Effector memory CD4-positive, alpha-beta T cell (primary cell): ENCODE data around the gene CTNNA2.

ENCODE experiments used
- DNase-seq, 3 donors: peaks; one replicate each; pipeline ENCODE4 v3.0.0-alpha.2; 2020
- H3K27ac ChIP-seq: 2 replicates; pipeline ENCODE4 v1.7.0; 2013; ENCODE audit warnings: mild to moderate bottlenecking, low read length, moderate library complexity; ENCODE audit not compliant: insufficient read depth, poor library complexity, severe bottlenecking
- H3K27me3 ChIP-seq: replicated peaks from 2 replicates; pipeline ENCODE4 v1.7.0; 2013; ENCODE audit warnings: mild to moderate bottlenecking, low read length; ENCODE audit not compliant: insufficient read depth, control insufficient read depth, poor library complexity, severe bottlenecking
- H3K36me3 ChIP-seq: 2 replicates; pipeline ENCODE4 v1.7.0; 2013; ENCODE audit warnings: mild to moderate bottlenecking, low read length, moderate library complexity; ENCODE audit not compliant: control insufficient read depth, insufficient read depth
- H3K4me1 ChIP-seq: 2 replicates; pipeline ENCODE4 v1.7.0; 2013; ENCODE audit warnings: low read length, mild to moderate bottlenecking; ENCODE audit not compliant: control insufficient read depth, insufficient read depth, poor library complexity, severe bottlenecking
- H3K4me3 ChIP-seq: 2 replicates; pipeline ENCODE4 v1.7.0; 2013; ENCODE audit warnings: low read length, low read depth, mild to moderate bottlenecking; ENCODE audit not compliant: insufficient read depth, poor library complexity, severe bottlenecking
- H3K9me3 ChIP-seq: 2 replicates; pipeline ENCODE4 v1.7.0; 2013; ENCODE audit warnings: mild to moderate bottlenecking, low read length, moderate library complexity; ENCODE audit not compliant: control insufficient read depth

Gene CTNNA2

DNA sequence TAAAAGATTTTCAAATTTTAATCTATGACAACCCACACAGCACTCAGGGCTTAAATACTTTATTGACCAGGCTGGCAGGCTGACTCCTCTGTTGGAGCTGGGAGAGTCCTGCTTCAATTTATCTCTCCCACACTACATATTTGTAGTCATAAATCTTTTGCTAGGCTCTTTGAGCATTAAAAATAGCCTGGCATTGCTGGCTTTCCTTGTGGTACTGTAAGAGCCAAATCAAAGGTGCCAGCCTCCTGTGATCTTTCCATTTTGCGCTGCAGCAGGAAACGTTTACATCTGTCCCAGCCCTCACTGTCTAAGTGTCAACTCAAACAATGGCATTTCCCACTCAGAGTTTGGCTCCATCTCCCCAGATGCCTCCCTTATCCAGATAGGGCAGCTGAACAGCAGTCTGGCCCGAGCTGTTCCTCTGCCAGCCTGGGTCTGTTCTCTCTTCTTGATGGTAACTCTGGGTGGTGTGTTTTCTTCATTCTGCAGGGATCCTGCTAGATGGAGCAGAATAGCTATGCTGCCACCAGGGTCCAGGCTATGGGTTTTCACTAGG, 729.6 kb downstream of the CTNNA2 start:
- Histone ChIP-seq H3K27ac (no peak overlapping the region), H3K27me3 (no peaks in the 10 kb centered on the region), H3K4me3 (no peak overlapping the region), H3K36me3 (no peaks in the 10 kb centered on the region), H3K9me3 (no peaks in the 10 kb centered on the region), H3K4me1 (no peaks in the 10 kb centered on the region)
- DNase-seq = no peak

DNA sequence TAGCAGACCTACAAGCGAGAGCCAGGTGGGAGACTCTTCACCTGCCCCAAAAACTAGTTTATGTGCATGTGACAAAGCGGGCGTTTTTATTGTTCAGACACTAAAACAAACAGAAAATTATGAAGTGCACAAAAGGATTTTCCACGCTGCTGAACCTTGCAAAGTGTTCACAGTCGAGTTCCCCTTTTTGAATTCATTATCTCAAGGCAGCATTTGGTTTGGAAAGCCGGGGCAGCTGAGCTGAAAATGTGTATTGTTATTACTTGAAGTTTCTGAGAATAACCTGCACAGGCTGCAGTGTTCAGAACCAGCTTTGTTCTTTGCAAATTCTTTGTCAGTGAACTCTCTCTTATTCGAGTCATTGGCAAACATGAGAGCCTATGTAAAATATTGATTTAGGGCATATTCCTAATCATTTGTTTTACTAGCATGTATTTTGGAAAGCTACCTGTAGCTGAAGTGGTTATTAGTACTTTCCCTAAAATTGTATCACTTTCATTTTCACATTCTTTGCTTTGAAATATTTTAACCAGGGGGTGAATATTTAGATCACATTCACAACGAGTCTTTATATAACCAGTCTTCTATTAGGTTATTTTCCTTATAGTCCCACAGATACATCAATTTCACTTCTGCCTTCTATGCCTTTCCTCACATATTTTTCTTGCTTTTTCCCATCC, 732.2 kb downstream of the CTNNA2 start:
- no peaks in the 10 kb centered on the region for H3K9me3 ChIP-seq
- no peak overlapping the region for H3K4me3 ChIP-seq
- DNase-seq = no peak
- H3K27ac ChIP-seq = no peak overlapping the region
- no peaks in the 10 kb centered on the region for H3K4me1 ChIP-seq
- no peaks in the 10 kb centered on the region for H3K27me3 ChIP-seq
- no peaks in the 10 kb centered on the region for H3K36me3 ChIP-seq

DNA sequence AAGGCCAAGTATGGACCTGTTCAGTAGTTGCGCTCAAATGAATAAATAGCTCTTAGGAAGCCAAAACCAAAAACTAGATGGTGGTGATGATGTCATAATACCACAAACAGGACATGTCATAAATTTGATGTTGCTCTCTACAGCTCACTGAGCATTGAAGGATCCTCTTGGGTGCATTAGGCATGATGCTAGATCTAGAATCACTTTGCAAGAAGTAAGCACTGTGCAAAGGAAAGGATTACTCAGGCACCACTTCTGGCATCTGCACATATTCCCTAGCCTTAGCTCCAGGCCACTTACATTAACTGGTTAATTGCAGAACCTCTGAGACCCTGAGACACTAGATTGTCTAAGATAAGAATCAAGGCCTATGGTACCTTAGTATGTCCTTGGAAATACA, 733.7 kb downstream of the CTNNA2 start:
- H3K9me3 ChIP-seq = no peaks in the 10 kb centered on the region
- H3K4me1 ChIP-seq = no peaks in the 10 kb centered on the region
- no peak overlapping the region for H3K4me3 ChIP-seq
- H3K27me3 ChIP-seq = no peaks in the 10 kb centered on the region
- H3K27ac ChIP-seq = no peak overlapping the region
- no peaks in the 10 kb centered on the region for H3K36me3 ChIP-seq
- DNase-seq = no peak

DNA sequence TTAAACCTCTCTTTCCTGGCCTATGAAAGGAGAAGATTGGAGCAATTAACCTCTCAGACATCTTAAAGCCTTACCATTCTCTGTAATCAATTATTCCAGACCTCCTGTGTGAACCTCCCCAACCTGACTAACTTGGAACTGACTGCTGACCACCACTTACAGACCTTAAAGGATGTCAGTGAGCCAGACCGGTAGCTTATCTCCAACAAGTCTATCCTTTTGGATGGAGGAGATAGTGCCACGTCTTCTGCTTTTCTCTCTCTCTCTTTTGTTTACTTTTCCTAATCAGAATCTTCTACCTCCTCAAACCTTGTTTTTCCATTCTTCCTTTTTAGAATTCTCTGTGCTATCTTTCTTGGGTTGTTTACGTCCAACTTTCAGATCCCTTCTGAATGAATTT, 734.5 kb downstream of the CTNNA2 start:
- DNase-seq = no peak
- H3K9me3 ChIP-seq = no peaks in the 10 kb centered on the region

DNA sequence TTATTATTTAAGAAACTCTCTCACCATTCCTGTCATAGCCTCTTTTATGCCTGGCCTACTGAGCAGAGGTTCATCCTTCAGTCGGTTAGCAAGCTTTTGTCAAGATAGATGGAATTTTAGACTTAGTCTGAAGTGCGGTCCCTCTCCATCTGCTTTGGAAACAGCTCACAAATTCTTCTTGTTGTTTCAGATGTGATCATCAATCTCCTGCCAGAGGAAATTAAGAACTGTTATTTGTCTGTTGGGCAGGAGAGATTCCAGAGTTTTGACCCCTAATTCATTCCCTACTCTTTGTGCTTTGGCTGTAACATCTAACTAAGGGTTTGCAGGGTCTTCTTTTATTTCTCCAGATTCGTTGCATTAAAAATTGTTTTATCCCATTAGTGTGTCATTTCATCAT, 735.3 kb downstream of the CTNNA2 start:
- Histone ChIP-seq H3K4me3 (no peak overlapping the region), H3K4me1 (no peaks in the 10 kb centered on the region), H3K9me3 (no peaks in the 10 kb centered on the region), H3K27me3 (no peaks in the 10 kb centered on the region), H3K27ac (no peak overlapping the region), H3K36me3 (no peaks in the 10 kb centered on the region)
- DNase-seq = no peak

More for the DNA sequence above, 734.5 kb downstream of the CTNNA2 start:
- no peak overlapping the region for H3K4me3 ChIP-seq
- no peaks in the 10 kb centered on the region for H3K4me1 ChIP-seq
- no peaks in the 10 kb centered on the region for H3K36me3 ChIP-seq
- no peak overlapping the region for H3K27ac ChIP-seq
- no peaks in the 10 kb centered on the region for H3K27me3 ChIP-seq

DNA sequence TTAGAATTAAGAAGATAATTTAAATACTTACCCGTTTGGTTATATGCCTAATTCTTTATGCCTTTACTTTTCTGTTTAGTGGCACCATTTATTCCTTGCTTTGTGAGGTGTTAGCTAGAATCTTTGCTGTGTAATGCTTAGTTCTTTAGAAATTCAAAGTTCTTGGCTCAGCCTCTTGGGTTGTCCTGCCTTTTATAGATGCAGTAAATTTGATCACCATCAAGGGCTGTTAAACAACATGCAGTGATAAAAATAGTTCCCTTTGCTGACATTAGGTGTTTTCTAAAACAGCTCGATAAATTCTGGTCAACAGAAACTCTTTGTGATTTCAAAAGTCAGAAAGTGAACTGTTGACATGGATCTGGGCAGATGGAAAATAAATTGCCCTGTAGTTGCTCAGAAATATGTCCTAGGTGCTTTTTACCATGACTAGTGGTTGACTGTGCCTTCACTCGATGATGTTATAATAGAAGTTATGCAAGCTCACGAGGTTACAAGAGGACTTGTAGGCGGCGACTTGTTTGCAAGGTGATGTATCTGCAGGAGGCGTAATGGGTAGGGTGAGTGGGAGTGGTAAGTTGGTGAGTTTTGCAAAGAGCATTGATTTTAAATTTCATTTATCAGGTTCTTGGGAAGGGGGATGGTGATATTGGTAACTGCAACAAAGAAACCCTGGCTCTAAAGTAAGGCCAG, 739.6 kb downstream of the CTNNA2 start:
- H3K36me3 ChIP-seq = no peaks in the 10 kb centered on the region
- no peak for DNase-seq
- H3K4me3 ChIP-seq = no peak overlapping the region
- H3K9me3 ChIP-seq = no peaks in the 10 kb centered on the region
- H3K27ac ChIP-seq = no peak overlapping the region
- H3K27me3 ChIP-seq = no peaks in the 10 kb centered on the region
- no peaks in the 10 kb centered on the region for H3K4me1 ChIP-seq

DNA sequence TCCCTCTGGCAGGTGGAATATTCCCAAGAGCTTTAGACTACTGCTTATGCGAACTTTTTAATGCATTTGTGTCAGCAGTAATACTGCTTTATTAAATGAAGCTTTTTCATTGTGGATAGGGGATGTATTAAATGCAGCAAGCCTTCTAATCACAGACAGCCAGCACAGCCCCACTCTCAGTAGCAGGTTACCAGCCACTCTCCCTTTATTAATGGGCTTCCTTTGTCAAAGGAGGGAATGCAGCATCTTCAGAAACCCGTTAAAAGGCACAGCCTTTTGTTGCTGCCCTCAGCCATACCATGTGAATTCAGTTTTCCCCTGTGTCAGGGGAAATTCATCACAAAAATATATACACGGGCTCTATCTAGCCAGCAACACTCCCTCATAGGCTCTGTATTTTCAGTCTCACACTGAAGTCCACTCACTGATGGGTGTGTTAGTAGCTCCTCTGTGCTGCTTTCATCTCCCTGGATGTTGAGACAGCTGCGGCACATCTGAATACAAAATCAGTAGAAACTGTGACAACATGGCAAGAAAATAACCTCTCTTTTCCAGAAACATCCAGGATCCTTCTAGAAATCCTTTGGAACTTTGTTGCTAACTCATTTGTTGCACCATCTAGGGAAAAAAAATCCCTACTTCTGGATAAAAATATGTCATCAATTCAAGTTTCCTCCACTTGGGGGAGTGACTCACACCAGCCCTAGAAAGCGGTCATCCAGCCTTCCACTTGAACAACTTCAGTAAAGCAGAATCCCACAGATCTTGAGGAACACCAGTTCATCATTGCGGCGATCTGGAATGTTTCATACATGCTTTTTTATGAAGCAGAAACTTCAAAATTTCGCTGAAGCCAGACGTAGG, 743.3 kb downstream of the CTNNA2 start:
- no peaks in the 10 kb centered on the region for H3K9me3 ChIP-seq
- no peak overlapping the region for H3K27ac ChIP-seq
- no peaks in the 10 kb centered on the region for H3K4me1 ChIP-seq
- no peaks in the 10 kb centered on the region for H3K36me3 ChIP-seq
- no peak overlapping the region for H3K4me3 ChIP-seq
- DNase-seq = no peak
- H3K27me3 ChIP-seq = no peaks in the 10 kb centered on the region

DNA sequence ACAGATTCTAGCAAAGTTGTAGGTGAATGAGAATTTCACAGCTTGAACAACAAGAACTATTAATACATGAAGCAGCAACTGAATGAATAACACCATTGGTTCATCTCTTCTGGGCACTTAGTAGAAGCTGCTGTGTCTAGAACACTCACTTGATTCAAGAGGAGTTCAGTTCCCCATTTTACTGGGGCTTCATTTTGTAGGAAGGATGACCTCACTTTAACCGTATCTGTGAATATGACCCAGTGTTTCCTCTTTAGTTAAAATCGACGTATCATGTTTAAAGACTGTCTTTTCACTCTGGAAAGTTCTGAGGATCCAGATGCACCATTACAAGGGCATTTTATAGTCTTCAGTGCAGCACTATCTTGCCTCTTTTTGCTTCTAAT, 743.9 kb downstream of the CTNNA2 start:
- Histone ChIP-seq H3K9me3 (no peaks in the 10 kb centered on the region), H3K4me1 (no peaks in the 10 kb centered on the region), H3K4me3 (no peak overlapping the region), H3K27ac (no peak overlapping the region), H3K36me3 (no peaks in the 10 kb centered on the region), H3K27me3 (no peaks in the 10 kb centered on the region)
- no peak for DNase-seq

DNA sequence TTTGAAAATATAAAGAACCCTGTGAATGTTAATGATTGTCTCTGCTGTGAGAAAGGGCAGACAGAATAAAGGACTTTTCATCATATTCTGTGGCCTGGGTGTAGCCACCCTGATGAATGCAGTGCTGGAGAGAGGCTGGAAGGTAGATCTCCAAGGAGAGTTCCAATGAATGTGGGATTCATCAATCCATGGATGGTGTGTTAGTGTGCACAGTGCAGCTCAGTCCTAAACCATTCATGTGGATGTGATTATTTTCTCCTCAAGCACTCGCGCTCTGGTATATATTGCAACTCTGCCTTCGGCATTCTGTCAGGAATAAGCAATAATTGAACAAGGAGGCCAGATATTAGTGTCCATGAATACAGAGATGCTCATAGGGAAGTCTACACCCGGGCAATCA, 744.6 kb downstream of the CTNNA2 start:
- H3K36me3 ChIP-seq = no peaks in the 10 kb centered on the region
- no peak overlapping the region for H3K27ac ChIP-seq
- no peaks in the 10 kb centered on the region for H3K9me3 ChIP-seq
- H3K27me3 ChIP-seq = no peaks in the 10 kb centered on the region
- no peak overlapping the region for H3K4me3 ChIP-seq
- no peaks in the 10 kb centered on the region for H3K4me1 ChIP-seq
- DNase-seq = no peak

DNA sequence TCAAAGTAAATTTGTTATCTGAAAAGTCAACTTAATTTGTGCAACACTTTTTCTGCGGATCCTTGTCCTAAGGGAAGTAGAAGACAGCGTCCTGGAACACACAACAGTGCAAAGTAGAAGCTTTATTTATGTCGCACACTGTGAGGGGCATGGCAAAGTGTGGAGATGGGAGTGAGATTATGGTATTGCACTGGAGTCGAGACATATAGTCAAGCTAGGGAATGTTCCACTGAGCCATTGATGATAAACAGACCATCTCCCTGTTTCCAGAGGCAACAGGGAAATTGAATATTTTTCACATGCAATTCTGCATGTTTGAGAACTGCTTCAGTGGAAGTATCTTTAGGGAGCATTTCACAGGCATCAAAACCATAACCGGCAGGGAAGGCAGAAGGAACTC, 745.5 kb downstream of the CTNNA2 start:
- Histone ChIP-seq H3K4me1 (no peaks in the 10 kb centered on the region), H3K27me3 (no peaks in the 10 kb centered on the region), H3K36me3 (no peaks in the 10 kb centered on the region), H3K27ac (no peak overlapping the region), H3K9me3 (no peaks in the 10 kb centered on the region), H3K4me3 (no peak overlapping the region)
- no peak for DNase-seq
